ENCODE results near the gene OSTN.

OSTN gene

DNA sequence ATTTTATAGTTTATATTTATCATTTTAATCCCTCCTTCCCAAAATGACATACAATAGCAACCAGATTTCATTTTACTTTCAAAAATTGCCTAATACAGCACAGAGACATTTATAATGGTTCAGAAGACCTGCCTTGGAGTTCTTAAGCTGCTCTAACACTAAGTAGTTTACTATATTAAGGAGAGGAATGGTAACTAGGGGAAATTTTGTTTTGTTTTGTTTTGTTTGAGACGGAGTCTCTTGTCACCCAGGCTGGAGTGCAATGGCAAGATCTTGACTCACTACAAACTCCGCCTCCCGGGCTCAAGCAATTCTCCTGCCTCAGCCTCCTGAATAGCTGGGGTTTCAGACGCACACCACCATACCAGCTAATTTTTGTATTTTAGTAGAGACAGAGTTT lies 107.4 kb downstream of the OSTN start:
- Histone ChIP-seq H3K4me1 (no peaks in the 10 kb centered on the region), H3K9me3 (replicated peaks in 1 of 11) (no peaks in the 10 kb centered on the region), H3K4me2 (no peak overlapping the region), H3K9ac (no peak overlapping the region), H3K27ac (no peak overlapping the region), H3K27me3 (no peaks in the 10 kb centered on the region), H4K20me1 (no peaks in the 10 kb centered on the region), H3K4me3 (no peak overlapping the region), H3K36me3 (no peaks in the 10 kb centered on the region)
- no peak for TF ChIP-seq Cebpa-rat (IDR thresholded peaks at IDR 0.05)

DNA sequence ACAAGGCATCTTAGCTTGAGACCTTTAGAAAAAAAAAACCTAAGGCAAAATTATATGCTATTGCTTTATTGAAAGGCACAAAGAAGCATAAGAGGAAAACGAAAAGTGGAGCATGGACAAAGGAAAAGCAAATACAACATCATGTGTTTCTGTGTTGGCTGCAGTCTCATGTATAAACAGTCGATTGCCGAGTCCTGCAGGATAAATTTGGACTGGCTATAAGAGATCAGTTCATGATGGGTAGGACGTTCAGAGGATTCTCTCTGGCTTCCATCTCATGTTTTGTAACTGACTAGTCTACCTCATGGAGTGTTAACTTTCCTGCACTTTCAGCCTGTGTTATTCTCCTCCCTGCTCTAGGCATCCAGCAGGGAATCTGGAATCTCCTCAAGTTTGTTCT lies 108.3 kb downstream of the OSTN start:
- no peak overlapping the region for H3K4me2 ChIP-seq
- TF ChIP-seq Cebpa-rat (IDR thresholded peaks at IDR 0.05) = no peak
- no peak overlapping the region for H3K4me3 ChIP-seq

DNA sequence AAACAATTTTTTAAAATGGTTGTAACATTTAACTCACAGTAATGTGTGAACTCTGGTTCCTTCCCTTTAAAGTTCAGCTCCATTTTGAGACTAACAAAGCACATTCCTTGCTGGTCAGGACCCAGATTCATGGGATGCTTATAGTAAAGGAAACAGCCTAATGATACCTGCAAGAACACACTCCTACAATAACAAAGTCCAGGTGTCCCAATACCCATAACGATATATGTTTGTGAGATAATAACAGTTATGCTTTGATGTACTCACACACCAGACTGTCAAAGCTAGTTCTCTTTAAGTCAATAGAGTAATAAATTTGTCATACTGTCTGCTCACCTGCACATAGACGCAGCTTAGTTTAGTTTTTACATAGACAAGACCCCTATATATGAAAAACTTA lies 114.3 kb downstream of the OSTN start:
- Histone ChIP-seq H3K27me3 (no peaks in the 10 kb centered on the region), H3K27ac (no peak overlapping the region), H3K4me3 (no peak overlapping the region), H3K4me1 (no peaks in the 10 kb centered on the region), H3K9me3 (replicated peaks in 1 of 11) (peaks cover 6 to 17% (median 13%) of the 10 kb centered on the region in 11 experiments; a peak in 19 of 22 replicates), H3K4me2 (no peak overlapping the region), H4K20me1 (no peaks in the 10 kb centered on the region), H3K9ac (no peak overlapping the region), H3K36me3 (no peaks in the 10 kb centered on the region)
- TF ChIP-seq Cebpa-rat (IDR thresholded peaks at IDR 0.05) = no peak

More for the DNA sequence above, 108.3 kb downstream of the OSTN start:
- H3K36me3 ChIP-seq = no peaks in the 10 kb centered on the region
- no peaks in the 10 kb centered on the region for H3K9me3 ChIP-seq (replicated peaks in 1 of 11)
- H3K27ac ChIP-seq = no peak overlapping the region
- H3K4me1 ChIP-seq = no peaks in the 10 kb centered on the region
- H3K27me3 ChIP-seq = no peaks in the 10 kb centered on the region
- H4K20me1 ChIP-seq = no peaks in the 10 kb centered on the region
- H3K9ac ChIP-seq = no peak overlapping the region

DNA sequence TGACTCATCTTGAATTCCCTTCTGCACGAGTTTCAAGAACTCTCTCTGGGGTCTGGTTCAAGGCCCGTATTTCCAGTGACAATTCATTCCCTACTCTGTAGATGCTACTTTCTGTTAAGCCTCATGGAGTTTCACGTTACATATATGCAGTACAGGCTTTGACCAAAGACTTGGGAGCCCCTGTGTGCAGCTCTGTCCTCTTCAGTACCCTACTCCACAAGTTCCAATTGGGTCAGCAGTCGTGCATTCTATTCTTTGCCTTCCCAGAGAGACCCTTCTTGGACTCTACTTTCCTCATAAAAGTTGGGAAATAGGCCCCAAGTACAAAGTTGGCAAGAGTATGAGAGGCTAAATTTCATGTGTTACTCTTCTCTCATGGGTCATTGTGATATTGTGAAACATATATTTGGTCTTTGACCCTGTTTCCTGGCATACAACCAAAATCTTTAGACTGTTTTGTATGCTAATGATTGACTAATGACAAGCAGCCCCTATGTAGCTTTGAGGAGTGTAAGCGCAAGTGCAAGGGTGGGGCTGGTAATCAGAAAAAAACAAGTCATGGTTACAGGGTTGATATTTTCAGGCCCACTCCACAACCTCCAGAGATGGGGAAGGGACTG lies 115.2 kb downstream of the OSTN start:
- Histone ChIP-seq H3K27ac (no peak overlapping the region), H3K9ac (no peak overlapping the region), H4K20me1 (no peaks in the 10 kb centered on the region), H3K27me3 (no peaks in the 10 kb centered on the region), H3K36me3 (no peaks in the 10 kb centered on the region), H3K9me3 (replicated peaks in 1 of 11) (peaks cover 6 to 17% (median 13%) of the 10 kb centered on the region in 11 experiments; a peak in 19 of 22 replicates), H3K4me2 (no peak overlapping the region), H3K4me3 (no peak overlapping the region), H3K4me1 (no peaks in the 10 kb centered on the region)
- no peak for TF ChIP-seq Cebpa-rat (IDR thresholded peaks at IDR 0.05)
